Spleen (tissue), 11 donors: ENCODE results near the gene ARFGEF2. TPM values are rescaled to one million over a fixed set of nuclear protein-coding genes. Genes with fewer than 3 reads are reported as not detected.
A peak's percentile ranks its signal among the peaks of the same experiment; 100 is the strongest.

ENCODE experiments used
- DNase-seq: peaks from one replicate; pipeline ENCODE4 v3.0.0-alpha.2; 2020
- H3K27ac ChIP-seq, 8 donors: fragments of 200-600 bp; sonication (generic) in 7 of 8; 1 replicate in 4 of 8; 2 replicates in 4 of 8; pipeline versions ENCODE4 v1.5.0 to v1.8.0; 2016 to 2021; ENCODE audit warnings: inconsistent platforms in 4 of 8, mild to moderate bottlenecking in 4 of 8, moderate library complexity in 1 of 8
- H3K27me3 ChIP-seq, 7 donors: fragments of 200-600 bp; sonication (generic) in 6 of 7; replicated peaks in 1 of 7; 1 replicate in 4 of 7; 2 replicates in 3 of 7; pipeline versions ENCODE4 v1.5.0 to v1.8.0; 2016 to 2021; ENCODE audit warnings: inconsistent platforms in 3 of 7, mild to moderate bottlenecking in 1 of 7
- H3K36me3 ChIP-seq, 6 donors: fragments of 200-600 bp; sonication (generic) in 5 of 6; 1 replicate in 4 of 6; 2 replicates in 2 of 6; pipeline versions ENCODE4 v1.5.0 to v1.8.0; 2016 to 2021; ENCODE audit warnings: inconsistent platforms in 2 of 6
- H3K4me1 ChIP-seq, 6 donors: fragments of 200-600 bp; sonication (generic) in 5 of 6; 1 replicate in 3 of 6; 2 replicates in 3 of 6; pipeline versions ENCODE4 v1.5.0 to v1.8.0; 2016 to 2021; ENCODE audit warnings: inconsistent platforms in 3 of 6
- H3K4me3 ChIP-seq, 8 donors: fragments of 200-600 bp; sonication (generic) in 7 of 8; 1 replicate in 4 of 8; 2 replicates in 4 of 8; pipeline versions ENCODE4 v1.5.0 to v1.8.0; 2016 to 2021; ENCODE audit warnings: inconsistent platforms in 4 of 8, mild to moderate bottlenecking in 4 of 8, moderate library complexity in 2 of 8
- H3K9me3 ChIP-seq, 8 donors: fragments of 200-600 bp; sonication (generic) in 7 of 8; 1 replicate in 4 of 8; 2 replicates in 4 of 8; pipeline versions ENCODE4 v1.5.0 to v1.8.0; 2016 to 2021; ENCODE audit warnings: inconsistent platforms in 4 of 8
- POLR2A ChIP-seq, 3 donors: fragments of 450-650 bp; IDR thresholded peaks; one replicate each; pipeline ENCODE4 v1.5.1; 2017; ENCODE audit warnings: antibody characterized with exemption in 3 of 3, mild to moderate bottlenecking in 1 of 3
- POLR2AphosphoS5 ChIP-seq, 3 donors: sonication (generic); formaldehyde crosslinking; IDR thresholded peaks; one replicate each; pipeline ENCODE4 v1.5.1; 2017; ENCODE audit warnings: antibody characterized with exemption in 3 of 3
- WGBS, 5 donors: extraction: QIAGEN DNeasy Blood & Tissue Kit in 3 of 5; methylation state at CpG; one replicate each; pipeline versions ENCODE4 v1.1.5 to v1.1.7; 2013 to 2018; 5-methylcytosine and 5-hydroxymethylcytosine counted together
- intact Hi-C: fragments of 100-400 bp; cut with DNase I; formaldehyde crosslinking; loops from one replicate; pipeline ENCODE4 v1.15.0; 2023; ENCODE audit warnings: low total_unique reads
- polyA plus RNA-seq, 3 donors: library from polyadenylated mRNA; stranded (reverse); fragments of 200-250 nt; gene quantifications; one replicate each; pipeline ENCODE4 v1.2.1, GENCODE V29; 2013
- total RNA-seq, 7 donors: library from RNA; depleted of rRNA in 3 of 7; stranded (reverse); fragments of >200 nt in 3 of 7; fragmentation: NEBNext Ultra II Directional in 4 of 7; extraction: Animal tissue kit (Norgen Biotek cat#: 25700) in 4 of 7; gene quantifications; one replicate each; pipeline versions ENCODE4 v1.1.0 to v1.2.1, GENCODE V29; 2016 to 2021
- TF ChIP-seq, protein P1 (sequence below), 11 experiments: fragments of 200-600 bp in 7 of 11; fragments of 450-650 bp in 4 of 11; sonication (generic) in 4 of 11; IDR thresholded peaks in 8 of 11; conservative IDR thresholded peaks in 3 of 11; 1 replicate in 7 of 11; 2 replicates in 4 of 11; pipeline versions ENCODE4 v1.4.0 to v1.8.0; 2016 to 2021; ENCODE audit warnings: antibody characterized with exemption in 11 of 11, inconsistent platforms in 4 of 11, mild to moderate bottlenecking in 1 of 11
- donor health status: healthy with polysubstance abuse.
- donor health status: DM: no; HTN: no; CAD: no; lungs with moderate emphysema.
- donor health status: DM: no; HTN: no; CAD: no.
- donor health status: Bipolar disorder and iron deficiency.
- donor health status: healthy.
- donor health status: DM: no; HTN: no; CAD: no.
- donor health status: DM: yes; HTN: yes; CAD: no.

ARFGEF2 gene
- total and polyA plus RNA-seq, 10 donors: 6.7 to 44.4 (median 40.8) TPM

- Histone ChIP-seq H3K9me3 (no peaks in the 10 kb centered on the region), H3K4me1 (peaks cover 0 to 61% (median 8%) of the 10 kb centered on the region in 6 donors), H3K36me3 (no peaks in the 10 kb centered on the region), H3K4me3 (no peak overlapping the region), H3K27ac (no peak overlapping the region), H3K27me3 (no peaks in the 10 kb centered on the region)
- intact Hi-C loops: no loop called here
- TF ChIP-seq POLR2A (IDR thresholded peaks at IDR 0.05) (no peak), POLR2AphosphoS5 (IDR thresholded peaks at IDR 0.05) (no peak)
- TF ChIP-seq, protein P1, sequence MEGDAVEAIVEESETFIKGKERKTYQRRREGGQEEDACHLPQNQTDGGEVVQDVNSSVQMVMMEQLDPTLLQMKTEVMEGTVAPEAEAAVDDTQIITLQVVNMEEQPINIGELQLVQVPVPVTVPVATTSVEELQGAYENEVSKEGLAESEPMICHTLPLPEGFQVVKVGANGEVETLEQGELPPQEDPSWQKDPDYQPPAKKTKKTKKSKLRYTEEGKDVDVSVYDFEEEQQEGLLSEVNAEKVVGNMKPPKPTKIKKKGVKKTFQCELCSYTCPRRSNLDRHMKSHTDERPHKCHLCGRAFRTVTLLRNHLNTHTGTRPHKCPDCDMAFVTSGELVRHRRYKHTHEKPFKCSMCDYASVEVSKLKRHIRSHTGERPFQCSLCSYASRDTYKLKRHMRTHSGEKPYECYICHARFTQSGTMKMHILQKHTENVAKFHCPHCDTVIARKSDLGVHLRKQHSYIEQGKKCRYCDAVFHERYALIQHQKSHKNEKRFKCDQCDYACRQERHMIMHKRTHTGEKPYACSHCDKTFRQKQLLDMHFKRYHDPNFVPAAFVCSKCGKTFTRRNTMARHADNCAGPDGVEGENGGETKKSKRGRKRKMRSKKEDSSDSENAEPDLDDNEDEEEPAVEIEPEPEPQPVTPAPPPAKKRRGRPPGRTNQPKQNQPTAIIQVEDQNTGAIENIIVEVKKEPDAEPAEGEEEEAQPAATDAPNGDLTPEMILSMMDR (IDR thresholded peaks at IDR 0.05 in 8 of 11, conservative IDR thresholded peaks at IDR 0.05 in 3 of 11): no peak
- no peak for DNase-seq
- WGBS, 5 donors: 84 to 98% (median 92%) methylated on average over 10 of the region's 10 CpGs
These were observed 42.8 kb upstream of the ARFGEF2 start for GRCh38 chr20:48878534-48879248.

- peak overlapping the region in 2 of 8 donors; percentile 17 to 31 for H3K27ac ChIP-seq
- H3K4me3 ChIP-seq: no peak overlapping the region
- no peaks in the 10 kb centered on the region for H3K27me3 ChIP-seq
- H3K4me1 ChIP-seq: peaks cover 0 to 51% (median 6%) of the 10 kb centered on the region in 6 donors
- DNase-seq: no peak
- no peaks in the 10 kb centered on the region for H3K36me3 ChIP-seq
- WGBS, 5 donors: 75 to 91% (median 88%) methylated on average over 1 of the region's 1 CpG
- no peaks in the 10 kb centered on the region for H3K9me3 ChIP-seq
- TF ChIP-seq POLR2AphosphoS5 (IDR thresholded peaks at IDR 0.05): no peak
- TF ChIP-seq, protein P1 (IDR thresholded peaks at IDR 0.05 in 8 of 11, conservative IDR thresholded peaks at IDR 0.05 in 3 of 11): no peak
- TF ChIP-seq POLR2A (IDR thresholded peaks at IDR 0.05): no peak
- intact Hi-C loops: no loop called here
These were observed 41.8 kb upstream of the ARFGEF2 start for GRCh38 chr20:48879612-48880245.

DNA sequence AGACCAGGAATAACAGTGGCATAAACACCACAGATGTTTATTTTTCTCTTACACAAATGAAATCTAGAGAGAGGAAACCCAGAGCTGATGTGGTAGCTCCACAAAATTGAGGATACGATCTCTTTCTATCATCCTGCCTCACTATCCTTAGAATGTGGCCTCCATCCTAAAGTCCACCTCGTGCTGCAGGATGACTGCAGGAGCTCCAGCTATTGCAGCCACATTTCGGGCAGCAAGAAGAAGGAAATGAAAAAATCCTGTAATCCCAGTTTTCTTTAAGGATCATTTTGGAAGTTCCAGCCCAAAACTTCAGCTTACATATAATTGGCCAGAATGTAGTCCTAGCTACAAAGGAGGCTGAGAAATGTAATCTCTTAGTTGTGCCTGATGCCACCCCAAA is 41.2 kb upstream of the ARFGEF2 start:
- 84 to 91% (median 90%) methylated on average over 3 of the region's 3 CpGs for WGBS, 5 donors
- no peak for DNase-seq
- no peak for TF ChIP-seq POLR2A (IDR thresholded peaks at IDR 0.05)
- TF ChIP-seq POLR2AphosphoS5 (IDR thresholded peaks at IDR 0.05): no peak
- TF ChIP-seq, protein P1 (IDR thresholded peaks at IDR 0.05 in 8 of 11, conservative IDR thresholded peaks at IDR 0.05 in 3 of 11): no peak
- H3K27ac ChIP-seq: peak overlapping the region in 1 of 8 donors; percentile 17
- H3K4me3 ChIP-seq: no peak overlapping the region
- no peaks in the 10 kb centered on the region for H3K27me3 ChIP-seq
- H3K9me3 ChIP-seq: no peaks in the 10 kb centered on the region
- intact Hi-C loops: no loop called here
- no peaks in the 10 kb centered on the region for H3K36me3 ChIP-seq
- H3K4me1 ChIP-seq: peaks cover 0 to 45% (median 6%) of the 10 kb centered on the region in 6 donors

GRCh38 chr20:48880981-48881657 is 40.4 kb upstream of the ARFGEF2 start:
- Histone ChIP-seq H3K4me3 (no peak overlapping the region), H3K9me3 (no peaks in the 10 kb centered on the region), H3K4me1 (peaks cover 0 to 37% (median 4%) of the 10 kb centered on the region in 6 donors), H3K27ac (no peak overlapping the region), H3K27me3 (no peaks in the 10 kb centered on the region), H3K36me3 (no peaks in the 10 kb centered on the region)
- no peak for DNase-seq
- TF ChIP-seq, protein P1 (IDR thresholded peaks at IDR 0.05 in 8 of 11, conservative IDR thresholded peaks at IDR 0.05 in 3 of 11): no peak
- no peak for TF ChIP-seq POLR2AphosphoS5 (IDR thresholded peaks at IDR 0.05)
- no peak for TF ChIP-seq POLR2A (IDR thresholded peaks at IDR 0.05)
- intact Hi-C loops: no loop called here
- 76 to 91% (median 87%) methylated on average over 7 of the region's 7 CpGs for WGBS, 5 donors
